GM11168 (cell line): ENCODE results near the gene UBASH3B.
"Not testable (repeated sequence)": the region's sequence is repeated elsewhere in the genome, so short reads cannot be mapped to it uniquely, and the experiment has no call there.

ENCODE experiments used
- in situ Hi-C: fragments of 300-500 bp; cut with MboI; formaldehyde crosslinking; loops from one replicate; pipeline ENCODE4 v1.12.0; 2022; ENCODE audit warnings: low sequenced_read_pairs; ENCODE audit not compliant: unreplicated experiment

Gene UBASH3B, protein sequence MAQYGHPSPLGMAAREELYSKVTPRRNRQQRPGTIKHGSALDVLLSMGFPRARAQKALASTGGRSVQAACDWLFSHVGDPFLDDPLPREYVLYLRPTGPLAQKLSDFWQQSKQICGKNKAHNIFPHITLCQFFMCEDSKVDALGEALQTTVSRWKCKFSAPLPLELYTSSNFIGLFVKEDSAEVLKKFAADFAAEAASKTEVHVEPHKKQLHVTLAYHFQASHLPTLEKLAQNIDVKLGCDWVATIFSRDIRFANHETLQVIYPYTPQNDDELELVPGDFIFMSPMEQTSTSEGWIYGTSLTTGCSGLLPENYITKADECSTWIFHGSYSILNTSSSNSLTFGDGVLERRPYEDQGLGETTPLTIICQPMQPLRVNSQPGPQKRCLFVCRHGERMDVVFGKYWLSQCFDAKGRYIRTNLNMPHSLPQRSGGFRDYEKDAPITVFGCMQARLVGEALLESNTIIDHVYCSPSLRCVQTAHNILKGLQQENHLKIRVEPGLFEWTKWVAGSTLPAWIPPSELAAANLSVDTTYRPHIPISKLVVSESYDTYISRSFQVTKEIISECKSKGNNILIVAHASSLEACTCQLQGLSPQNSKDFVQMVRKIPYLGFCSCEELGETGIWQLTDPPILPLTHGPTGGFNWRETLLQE

DNA sequence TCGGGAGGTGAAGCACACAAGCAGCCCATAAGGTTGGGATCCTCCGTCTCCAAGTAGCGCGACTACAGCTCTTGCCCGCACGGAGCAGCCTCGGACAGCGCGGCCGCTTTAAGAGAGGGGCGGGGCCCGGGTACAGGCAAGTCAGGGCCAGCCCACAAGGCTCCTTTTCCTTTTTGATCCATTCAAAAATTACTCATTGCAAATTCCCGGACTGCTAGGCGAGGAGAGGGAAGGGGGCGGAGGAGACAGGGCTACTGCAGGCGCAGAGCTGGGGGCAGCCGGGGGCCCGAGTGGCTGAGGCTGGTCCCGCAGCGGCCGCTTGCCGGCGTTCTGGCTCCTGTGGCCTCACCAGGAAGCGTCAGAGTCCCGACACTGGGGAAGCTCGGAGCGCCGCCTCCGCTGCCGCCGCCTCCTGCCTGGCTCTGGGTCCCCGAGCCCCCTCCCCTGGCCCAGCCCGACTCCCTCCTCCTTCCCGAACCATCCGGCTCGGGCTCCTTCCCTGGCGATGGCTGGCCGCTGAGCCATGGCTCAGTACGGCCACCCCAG is at the start of gene UBASH3B:
Gene UBASH3B, plus strand, starts transcription at position 196 of the 546 bp plus-strand sequence. Its CDS starts 328 bp downstream, at position 524.
- in situ Hi-C loops, result loop anchor here (10.0 kb wide), 1 partner anchor 89 kb away; no protein-coding TSS in a partner anchor

DNA sequence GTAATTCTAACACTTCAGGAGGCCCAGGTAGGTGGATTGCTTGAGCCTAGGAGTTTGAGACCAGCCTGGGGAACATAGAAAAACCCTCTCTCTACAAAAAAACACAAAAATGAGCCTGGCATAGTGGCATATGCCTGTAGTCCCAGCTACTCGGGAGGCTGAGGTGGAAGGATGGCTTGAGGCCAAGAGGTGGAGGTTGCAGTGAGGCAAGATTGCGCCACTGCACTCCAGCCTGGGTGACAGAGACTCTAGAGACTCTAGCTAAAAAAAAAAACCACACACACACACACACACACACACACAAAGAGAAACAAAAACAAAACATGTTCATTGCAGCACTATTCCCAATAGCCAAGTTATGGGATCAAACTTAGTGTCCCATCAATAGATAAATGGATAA is 48.4 kb upstream of the UBASH3B start:
- in situ Hi-C loops, result not testable (repeated sequence)

DNA sequence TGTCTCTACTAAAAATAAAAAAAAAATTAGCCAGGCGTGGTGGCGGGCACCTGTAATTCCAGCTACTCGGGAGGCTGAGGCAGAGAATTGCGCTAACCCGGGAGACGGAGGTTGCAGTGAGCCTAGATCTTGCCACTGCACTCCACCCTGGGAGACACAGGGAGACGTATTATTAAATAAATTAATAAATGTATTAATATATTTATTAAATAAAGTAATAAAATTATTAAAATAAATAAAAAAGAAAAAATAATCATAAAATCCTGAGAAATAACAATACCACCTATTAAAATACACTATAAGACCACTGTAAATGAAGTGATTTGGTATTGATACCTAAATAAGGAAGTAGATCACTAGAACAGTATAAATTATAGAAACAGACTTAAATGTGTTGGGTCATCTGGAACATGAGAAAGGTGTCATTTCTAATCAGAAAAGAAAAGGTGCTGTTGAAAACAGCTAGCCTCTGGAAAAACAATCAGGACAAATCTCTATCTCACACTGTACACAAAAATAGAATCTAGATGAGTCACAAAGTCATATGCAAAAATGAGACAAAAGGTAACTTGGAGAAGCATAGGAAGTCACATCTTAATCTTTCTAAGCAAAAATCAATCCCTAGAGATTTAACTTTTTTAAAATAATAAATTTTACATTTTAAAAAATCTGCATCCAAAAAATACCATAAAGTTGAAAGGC is 43.2 kb upstream of the UBASH3B start:
- in situ Hi-C loops, result no loop called here

DNA sequence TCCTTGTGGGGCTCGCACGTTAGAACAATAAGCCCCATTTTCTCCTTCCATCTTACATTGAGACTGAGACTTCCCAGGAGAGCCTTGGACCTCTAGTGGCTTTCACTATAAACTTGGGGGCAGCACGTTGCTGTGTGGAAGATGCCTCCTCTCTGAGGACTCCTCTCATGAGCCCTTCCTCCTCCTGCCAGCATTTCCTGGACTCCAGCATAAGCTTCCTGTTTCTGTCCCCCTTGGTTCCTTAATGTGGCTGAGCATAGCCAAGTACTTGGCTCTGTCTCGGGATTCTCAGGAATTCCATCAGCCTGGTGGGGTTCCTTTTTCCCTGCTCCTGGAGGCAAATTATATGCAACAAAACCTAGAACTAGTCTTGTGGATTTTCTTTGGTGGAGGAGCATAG is 38.8 kb upstream of the UBASH3B start:
- in situ Hi-C loops, result no loop called here

DNA sequence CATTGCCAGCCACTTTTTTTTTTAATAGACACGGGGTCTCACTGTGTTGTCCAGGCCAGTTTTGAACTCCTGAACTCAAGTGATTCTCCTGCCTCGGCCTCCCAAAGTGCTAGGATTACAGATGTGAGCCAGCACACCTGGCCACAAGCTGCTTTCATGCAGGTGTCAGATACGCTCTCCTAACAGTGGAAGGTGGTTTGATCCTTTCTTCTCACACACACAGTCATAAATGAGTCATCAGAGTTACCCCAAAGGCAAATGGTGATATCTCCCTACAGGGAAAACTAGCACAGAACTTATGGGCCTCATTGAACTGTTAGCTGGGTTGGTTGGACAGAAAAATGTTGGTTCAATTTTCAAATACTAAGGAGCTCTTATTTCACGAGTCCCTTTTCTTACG is 38.2 kb upstream of the UBASH3B start:
- in situ Hi-C loops, result no loop called here

DNA sequence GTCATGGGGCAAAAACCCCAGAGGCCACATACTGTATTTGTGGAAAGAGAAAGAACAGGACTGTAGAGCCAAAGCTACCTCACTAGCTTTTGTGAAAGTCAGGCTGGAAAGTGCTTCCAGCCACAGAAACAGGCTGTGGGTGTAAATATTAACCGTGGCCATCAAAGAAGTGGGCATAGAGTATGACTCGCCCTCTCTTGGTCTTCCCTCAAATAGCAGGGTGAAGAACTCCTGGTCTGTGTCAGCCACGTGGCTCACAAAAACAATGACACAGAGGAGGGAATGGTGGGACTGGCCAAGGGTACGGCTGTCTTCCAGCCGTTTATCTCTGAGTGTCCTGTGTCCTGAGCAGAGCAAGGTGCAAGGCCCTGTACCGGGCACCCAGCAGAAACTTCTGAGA is 37.6 kb upstream of the UBASH3B start:
- in situ Hi-C loops, result no loop called here

DNA sequence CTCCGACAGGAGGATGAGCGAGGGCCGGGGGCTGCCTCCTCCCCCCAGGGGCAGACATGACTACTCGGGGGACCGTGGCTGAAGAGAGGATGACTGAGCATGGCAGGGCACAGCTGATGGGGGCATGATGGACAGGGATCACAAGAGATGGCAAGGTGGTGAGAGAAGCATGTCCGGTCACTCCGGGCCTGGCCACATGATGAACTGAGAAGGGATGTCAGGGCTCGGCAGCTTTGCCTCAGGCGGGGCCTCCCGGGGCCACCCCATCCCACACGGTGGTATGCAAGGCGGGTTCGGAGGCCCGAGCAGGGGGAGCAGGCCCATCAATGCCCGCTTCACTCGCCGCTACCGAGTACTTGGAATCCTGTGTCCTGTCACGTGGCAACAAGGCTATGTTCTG is 36.6 kb upstream of the UBASH3B start:
- in situ Hi-C loops, result no loop called here

DNA sequence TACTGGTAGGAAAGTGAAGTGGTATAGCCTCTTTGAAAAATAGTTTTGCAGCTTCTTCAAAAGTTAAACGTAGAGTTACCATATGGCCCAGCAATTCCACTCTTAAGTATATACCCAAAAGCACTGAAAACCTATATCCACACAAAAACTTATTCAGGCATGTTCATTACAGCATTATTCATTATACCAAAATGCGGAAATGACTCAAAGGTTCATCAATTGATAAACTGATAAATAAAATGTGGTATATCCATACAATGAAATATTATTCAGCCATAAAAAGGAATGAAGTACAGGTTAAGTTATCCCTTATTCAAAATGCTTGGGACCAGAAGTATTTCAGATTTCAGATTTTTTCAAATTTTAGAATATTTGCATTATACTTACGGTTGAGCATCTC is 35.8 kb upstream of the UBASH3B start:
- in situ Hi-C loops, result no loop called here

DNA sequence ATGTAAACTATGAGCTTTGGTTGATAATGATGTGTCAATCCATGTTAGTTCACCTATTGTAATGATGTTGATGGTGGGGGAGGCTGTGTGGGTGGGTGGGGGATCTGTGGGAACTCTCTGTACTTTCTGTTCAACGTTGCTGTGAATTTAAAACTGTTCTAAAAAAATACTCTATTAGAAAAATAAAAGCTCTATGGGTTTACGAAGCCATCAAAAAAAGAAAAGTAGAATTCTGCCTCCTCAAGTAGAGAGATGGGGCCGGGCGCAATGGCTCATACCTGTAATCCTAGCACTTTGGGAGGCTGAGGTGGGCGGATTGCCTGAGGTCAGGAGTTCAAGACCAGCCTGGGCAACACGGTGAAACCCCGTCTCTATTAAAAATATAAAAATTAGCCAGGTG is 30.0 kb upstream of the UBASH3B start:
- in situ Hi-C loops, result not testable (repeated sequence)

DNA sequence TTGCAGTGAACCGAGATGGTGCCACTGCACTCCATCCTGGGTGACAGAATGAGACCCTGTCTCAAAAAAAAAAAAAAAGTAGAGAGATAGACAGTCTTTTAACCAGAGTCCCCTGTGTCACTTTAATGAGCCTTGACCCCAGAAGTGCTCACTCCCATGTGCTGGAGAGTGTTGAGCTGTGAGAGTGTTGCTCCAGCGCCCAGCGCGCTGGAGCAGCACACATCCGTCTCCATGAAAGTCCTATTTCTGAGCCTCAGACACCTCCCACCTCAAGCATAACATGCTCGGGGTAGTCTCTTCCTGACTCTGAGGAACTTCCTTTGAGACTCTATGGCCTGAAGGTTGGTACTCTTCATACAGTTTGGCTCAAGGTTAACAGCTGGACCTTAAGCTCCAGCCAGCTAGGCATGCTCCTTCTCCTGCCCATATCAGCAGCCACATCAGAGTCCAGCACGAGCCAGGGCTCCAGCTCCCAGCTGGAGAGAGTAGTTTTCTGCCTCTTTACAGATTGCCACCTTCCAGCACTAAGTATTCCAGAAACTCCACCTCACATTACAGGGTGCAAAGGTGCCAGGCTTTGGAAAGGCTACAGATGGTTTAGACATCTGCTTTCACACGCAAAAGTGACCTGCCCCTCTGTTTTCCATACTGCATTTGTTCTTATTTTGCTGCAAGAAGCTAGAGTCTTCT is 29.4 kb upstream of the UBASH3B start:
- in situ Hi-C loops, result no loop called here

DNA sequence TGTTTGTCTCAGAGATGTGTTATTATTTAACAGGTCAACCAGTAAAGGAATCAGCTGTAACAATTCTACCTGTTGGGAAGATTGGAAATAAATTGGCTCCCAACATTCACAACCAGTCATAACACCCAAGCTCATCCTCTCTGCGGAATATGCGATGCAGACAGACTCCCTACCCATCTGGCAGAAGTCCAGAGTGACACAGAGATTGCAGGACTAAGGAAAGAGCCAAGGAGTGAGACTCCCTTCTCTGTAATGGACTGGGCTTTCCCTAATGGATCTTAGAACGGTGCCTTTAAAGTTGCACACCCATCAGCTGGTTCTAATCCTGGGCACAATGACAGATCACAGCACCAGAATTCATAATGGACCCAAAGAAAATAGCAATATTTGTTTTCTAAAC is 27.8 kb upstream of the UBASH3B start:
- in situ Hi-C loops, result no loop called here

DNA sequence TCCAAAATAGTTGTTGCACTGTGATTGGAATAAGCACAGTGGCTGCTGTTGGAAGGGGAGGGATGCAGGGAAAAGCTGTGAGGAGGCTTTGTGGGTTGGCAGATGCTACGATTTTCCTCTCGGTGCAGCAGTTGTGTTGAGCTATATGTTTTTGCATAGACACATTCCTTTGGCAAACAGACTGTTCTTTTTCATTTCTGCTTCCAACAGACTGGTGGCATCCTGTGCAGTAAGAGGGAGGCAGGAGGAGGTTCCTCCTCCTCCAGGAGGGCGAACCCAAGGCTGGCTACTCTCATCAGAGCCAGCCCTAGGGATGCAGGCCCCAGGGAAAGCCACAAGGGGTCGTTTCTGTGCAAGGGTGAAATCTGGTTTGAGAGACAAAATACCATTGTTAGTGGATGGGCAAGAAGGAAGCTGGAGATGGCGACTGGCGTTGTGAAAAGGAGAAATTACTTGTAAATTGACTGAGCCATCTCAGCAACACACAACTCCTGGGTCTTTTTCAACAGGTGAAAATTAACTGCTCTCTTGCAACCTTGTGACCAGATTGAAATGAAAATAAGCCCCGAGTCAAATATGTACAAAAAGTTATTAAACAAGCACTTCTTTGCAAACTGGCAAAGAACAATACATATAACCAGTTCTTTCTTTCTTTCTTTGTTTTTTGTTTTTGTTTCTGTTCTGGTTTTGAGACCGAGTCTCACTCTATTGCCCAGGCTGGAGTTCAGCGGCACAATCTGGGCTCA is 26.5 kb upstream of the UBASH3B start:
- in situ Hi-C loops, result no loop called here

DNA sequence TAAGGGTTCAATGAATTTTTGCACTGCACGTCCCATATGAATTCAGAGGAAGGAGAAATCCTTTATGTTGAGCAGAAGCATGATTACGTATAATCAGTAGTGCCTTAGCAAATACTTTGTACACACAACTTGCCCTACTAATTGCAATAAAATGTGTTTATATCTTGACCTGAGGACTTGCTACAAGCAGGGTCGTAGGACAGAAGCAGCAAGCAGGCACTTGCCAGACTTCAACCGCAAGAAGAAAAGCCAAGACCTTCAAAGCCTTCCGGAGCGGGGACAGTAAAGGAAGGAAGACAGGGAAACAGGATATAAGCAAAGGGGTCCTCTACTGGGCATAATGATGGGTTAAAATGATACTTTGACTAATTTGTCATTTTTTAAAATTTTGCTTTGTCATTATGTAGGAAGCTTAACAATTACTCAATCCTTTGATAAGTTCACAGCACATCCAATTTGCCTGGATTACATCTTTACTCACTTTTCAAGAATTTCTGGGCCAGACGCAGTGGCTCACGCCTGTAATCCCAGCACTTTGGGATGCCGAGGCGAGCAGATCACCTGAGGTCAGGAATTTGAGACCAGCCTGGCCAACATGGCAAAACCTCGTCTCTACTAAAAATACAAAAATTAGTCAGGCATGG is 23.2 kb upstream of the UBASH3B start:
- in situ Hi-C loops, result loop anchor here (5.0 kb wide), 1 partner anchor 120 kb away; no protein-coding TSS in a partner anchor

DNA sequence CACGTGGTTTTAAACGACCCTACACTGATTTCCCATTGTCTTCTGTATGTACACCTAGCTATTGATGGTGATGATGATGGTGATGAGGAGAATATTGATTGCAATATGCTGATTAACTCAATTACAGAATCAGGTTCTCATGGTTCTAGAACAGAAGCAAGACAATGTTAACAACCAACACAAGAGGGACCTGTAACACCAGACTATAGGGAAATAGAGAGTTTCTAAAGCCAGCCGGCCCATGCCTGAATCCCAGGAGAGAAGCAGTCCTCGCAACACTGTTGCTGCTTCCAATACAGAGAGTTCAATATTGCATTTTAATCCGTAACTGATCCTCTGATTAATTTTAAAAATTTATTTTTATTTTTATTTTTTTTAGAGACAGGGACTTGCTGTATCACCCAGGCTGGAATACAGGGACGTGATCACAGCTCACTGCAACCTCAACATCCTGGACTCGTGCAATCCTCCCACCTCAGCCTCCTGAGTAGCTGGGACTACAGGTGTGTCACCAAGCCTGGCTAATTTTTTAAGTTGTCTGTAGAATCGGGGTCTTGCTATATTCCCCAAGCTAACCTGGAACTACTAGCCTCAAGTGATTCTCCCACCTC is 22.2 kb upstream of the UBASH3B start:
- in situ Hi-C loops, result loop anchor here (5.0 kb wide), 1 partner anchor 119 kb away; no protein-coding TSS in a partner anchor

DNA sequence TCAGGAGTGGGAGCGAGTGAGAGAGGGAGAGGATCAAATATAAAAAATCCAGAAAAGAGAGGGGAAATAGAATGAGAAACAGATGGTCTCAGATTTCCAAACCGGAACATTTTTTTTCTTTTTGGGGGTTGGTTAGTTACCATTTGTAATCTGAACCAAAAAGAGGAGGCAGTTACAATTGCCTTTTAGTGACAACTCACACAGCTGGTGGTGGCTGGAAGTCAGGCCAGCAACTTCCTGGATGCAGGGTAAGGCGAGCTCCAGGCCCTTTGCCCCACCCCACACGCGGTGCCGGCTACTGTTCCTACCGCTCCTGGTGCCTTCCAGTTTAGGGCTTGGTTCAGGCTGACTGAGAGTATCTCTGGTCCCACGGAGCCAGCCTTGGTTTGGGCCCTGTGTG is 21.0 kb upstream of the UBASH3B start:
- in situ Hi-C loops, result loop anchor here (5.0 kb wide), 1 partner anchor 118 kb away; no protein-coding TSS in a partner anchor

DNA sequence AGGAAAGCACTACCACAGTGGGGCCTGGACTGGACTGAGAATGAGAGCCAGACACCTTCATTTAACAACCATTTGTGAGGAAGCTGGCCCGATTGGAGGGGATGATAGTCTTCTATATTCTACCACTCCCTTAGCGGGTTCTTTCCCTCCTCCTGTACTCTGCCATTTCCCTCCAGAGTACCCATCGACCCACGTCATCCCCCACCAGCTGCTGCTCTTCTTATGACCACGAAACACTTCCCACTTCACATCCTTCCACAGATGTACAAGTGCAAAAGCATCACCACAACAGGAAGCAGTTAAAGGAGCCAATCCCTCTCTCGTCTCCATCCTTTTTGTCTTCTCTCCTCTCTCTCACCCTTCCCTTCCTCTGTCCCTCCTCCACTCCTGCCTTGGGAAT is 18.0 kb upstream of the UBASH3B start:
- in situ Hi-C loops, result no loop called here

DNA sequence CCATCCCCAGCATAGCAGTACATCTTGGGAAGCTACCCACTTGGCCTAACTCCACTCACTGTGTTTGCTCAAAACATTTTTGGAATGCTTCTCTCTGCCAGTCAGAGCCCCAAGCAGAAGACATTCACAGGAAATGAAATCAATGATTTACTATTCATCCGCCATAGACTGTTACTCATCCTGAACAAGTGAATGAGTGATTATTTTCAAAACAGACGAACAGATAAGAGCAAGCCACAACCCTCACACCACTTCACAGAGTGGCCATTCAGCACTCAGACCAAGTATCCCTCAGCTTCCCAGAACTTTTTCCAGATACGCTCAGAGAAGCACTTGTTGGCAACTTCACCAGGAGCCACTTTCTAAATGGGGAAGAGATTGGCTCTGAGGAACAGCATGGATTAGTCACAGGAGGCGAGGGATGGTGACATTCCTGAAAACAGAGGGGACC is 13.0 kb upstream of the UBASH3B start:
- in situ Hi-C loops, result no loop called here

DNA sequence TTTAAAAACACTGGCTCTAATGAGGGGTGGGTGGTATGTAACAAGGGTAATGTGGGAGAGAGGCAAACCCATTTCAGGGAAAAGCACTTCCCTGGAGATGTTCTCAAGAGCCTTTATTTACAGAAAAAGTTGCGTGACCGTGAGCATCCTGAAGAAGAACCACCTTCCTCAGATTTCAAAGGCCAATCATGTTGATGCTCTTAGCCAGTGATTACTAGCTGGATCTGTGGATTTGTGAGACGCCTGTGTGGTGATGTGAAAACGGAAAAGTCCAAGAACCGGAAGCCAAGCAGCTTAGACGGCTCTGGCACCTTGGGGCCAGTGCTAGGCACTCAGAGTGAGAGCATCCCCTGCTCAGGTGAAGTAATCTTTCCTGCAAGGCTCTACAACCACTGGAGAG is 12.6 kb upstream of the UBASH3B start:
- in situ Hi-C loops, result no loop called here
